BE2C (cell line): Measurements from ENCODE around the gene RPS23. TPM values are rescaled to one million over a fixed set of nuclear protein-coding genes. Genes with fewer than 3 reads are reported as not detected.
A peak's percentile ranks its signal among the peaks of the same experiment; 100 is the strongest.

Source experiments
- DNase-seq: peaks from one replicate; pipeline ENCODE4 v3.0.0-alpha.2; 2020
- H3K27me3 ChIP-seq: fragments of 250-450 bp; sonication (Bioruptor Pico); 2 replicates; pipeline ENCODE4 v1.5.1; 2020; ENCODE audit warnings: mild to moderate bottlenecking
- H3K36me3 ChIP-seq: fragments of 250-450 bp; sonication (Bioruptor Pico); 2 replicates; pipeline ENCODE4 v1.5.1; 2020; ENCODE audit warnings: mild to moderate bottlenecking
- H3K4me1 ChIP-seq: fragments of 250-450 bp; sonication (Bioruptor Pico); 2 replicates; pipeline ENCODE4 v1.5.1; 2020
- H3K4me3 ChIP-seq: 2 replicates; pipeline ENCODE4 v1.5.1; 2011; ENCODE audit warnings: low read depth, low read length
- H3K9me3 ChIP-seq: fragments of 250-450 bp; sonication (Bioruptor Pico); 2 replicates; pipeline ENCODE4 v1.5.1; 2020
- CTCF ChIP-seq: IDR thresholded peaks from 2 replicates; pipeline ENCODE4 v1.5.1; 2012; ENCODE audit warnings: mild to moderate bottlenecking, low read depth, low read length
- polyA plus RNA-seq: library from polyadenylated mRNA; unstranded; fragments of >200 nt; gene quantifications from one replicate; pipeline ENCODE4 v1.2.1, GENCODE V29; 2012; ENCODE audit warnings: low read depth, missing spikeins; ENCODE audit not compliant: insufficient read length, insufficient read depth

Gene RPS23
- polyA plus RNA-seq = 1,242 TPM

DNA sequence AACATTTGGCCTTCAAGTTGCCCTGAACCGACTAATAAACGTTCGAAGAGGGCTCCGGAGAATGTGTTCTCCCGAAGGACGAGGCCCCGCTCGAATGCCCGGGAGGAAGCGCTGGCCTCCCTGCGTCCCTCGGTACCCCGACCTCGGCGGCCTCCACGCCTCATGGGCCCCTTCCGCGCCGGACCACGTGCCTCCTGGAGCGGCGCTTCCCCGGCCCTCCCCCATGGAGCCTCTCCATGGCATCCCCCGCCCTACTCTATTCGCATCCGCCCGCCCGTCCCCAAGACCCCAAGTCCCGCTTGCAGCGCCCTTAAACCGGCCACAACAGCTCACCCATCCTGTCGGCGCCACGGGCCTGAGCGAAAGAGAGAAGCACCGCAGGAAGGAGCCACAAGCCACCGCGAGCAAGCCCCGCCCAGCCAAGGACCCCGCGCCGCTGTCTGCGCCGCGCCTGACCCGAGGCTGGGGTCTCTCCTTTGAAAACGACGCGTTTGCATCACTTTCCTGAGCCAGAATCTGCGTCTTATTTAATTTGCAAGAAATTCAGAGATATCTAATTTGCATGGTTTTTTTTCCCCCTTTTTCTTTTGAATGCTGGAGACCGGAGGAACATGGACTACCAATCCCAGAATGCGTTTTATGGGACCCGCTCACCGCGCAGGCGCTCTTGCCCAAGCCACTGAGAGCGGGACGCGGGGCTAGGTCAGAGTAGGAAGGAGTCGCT is at the start of gene RPS23:
RPS23 (minus strand) TSS at position 368 of the 724 bp plus-strand sequence; CDS start at position 337, 31 bp downstream.
- H3K4me1 ChIP-seq = no peaks in the 10 kb centered on the region
- TF ChIP-seq CTCF = no peak
- H3K27me3 ChIP-seq = no peaks in the 10 kb centered on the region
- H3K9me3 ChIP-seq = no peaks in the 10 kb centered on the region
- DNase-seq = peak; percentile 92
- H3K4me3 ChIP-seq = peak within 1 kb of the TSS; percentile 98
- peaks cover 41% of the 10 kb centered on the region for H3K36me3 ChIP-seq

DNA sequence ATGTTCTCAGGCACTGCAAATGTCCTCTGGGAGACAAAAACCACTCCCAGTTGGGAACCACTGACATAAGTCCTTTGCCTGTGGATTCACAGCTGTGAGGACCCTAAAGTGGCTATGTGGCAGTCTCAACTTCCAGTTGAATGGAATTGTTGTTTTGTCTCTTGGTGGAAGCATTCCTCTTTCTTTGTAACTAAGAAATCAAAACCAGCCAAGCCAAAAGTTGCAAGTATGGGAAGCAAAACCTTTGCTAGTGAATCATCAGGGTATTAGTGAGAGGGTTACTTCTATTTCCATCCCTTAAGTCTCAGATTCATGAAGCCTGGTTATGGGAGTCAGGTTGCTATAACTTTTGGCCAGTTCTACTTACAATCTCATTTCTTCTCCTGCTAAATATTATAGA is 49.8 kb upstream of the RPS23 start:
- no peak for TF ChIP-seq CTCF
- no peaks in the 10 kb centered on the region for H3K27me3 ChIP-seq
- H3K4me3 ChIP-seq = no peak overlapping the region
- no peak for DNase-seq
- no peaks in the 10 kb centered on the region for H3K36me3 ChIP-seq
- H3K9me3 ChIP-seq = no peaks in the 10 kb centered on the region
- H3K4me1 ChIP-seq = peaks cover 13% of the 10 kb centered on the region

- H3K36me3 ChIP-seq = no peaks in the 10 kb centered on the region
- DNase-seq = no peak
- H3K9me3 ChIP-seq = no peaks in the 10 kb centered on the region
- no peak for TF ChIP-seq CTCF
- H3K4me3 ChIP-seq = no peak overlapping the region
- no peaks in the 10 kb centered on the region; the same call in 1 of the 2 replicates for H3K4me1 ChIP-seq
- no peaks in the 10 kb centered on the region for H3K27me3 ChIP-seq
These were observed 47.8 kb upstream of the RPS23 start for GRCh38 chr5:82325996-82326395.

GRCh38 chr5:82325155-82325554 is 47.0 kb upstream of the RPS23 start:
- TF ChIP-seq CTCF = no peak
- Histone ChIP-seq H3K9me3 (no peaks in the 10 kb centered on the region), H3K4me3 (no peak overlapping the region), H3K4me1 (no peaks in the 10 kb centered on the region), H3K27me3 (no peaks in the 10 kb centered on the region), H3K36me3 (no peaks in the 10 kb centered on the region)
- no peak for DNase-seq

DNA sequence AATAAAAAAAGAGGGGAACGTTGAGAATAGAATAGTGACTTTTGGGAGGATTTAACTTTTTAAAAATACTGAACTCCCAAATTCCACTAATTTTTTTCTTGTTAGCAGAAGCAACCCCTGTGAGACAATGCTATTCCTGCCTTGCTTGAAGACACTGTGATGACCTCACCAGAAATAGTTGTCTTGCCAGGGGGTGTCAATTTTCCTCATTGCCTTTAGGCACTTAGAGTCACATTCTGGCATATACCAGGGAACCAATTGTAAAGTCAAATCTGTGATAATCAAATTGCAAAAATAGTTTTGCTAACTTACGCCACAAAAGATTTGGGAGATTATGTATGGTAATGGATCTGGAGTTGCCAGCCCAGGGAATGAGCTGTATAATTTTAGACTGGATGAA is 42.8 kb upstream of the RPS23 start:
- H3K4me1 ChIP-seq = no peaks in the 10 kb centered on the region
- no peaks in the 10 kb centered on the region for H3K27me3 ChIP-seq
- no peak for DNase-seq
- TF ChIP-seq CTCF = no peak
- no peak overlapping the region for H3K4me3 ChIP-seq
- H3K9me3 ChIP-seq = no peaks in the 10 kb centered on the region
- no peaks in the 10 kb centered on the region for H3K36me3 ChIP-seq

GRCh38 chr5:82319651-82320376 is 41.7 kb upstream of the RPS23 start:
- Histone ChIP-seq H3K36me3 (no peaks in the 10 kb centered on the region), H3K27me3 (no peaks in the 10 kb centered on the region), H3K4me1 (no peaks in the 10 kb centered on the region), H3K9me3 (no peaks in the 10 kb centered on the region), H3K4me3 (no peak overlapping the region)
- no peak for DNase-seq
- TF ChIP-seq CTCF = no peak
